ENCODE results near the gene CDC42BPA. TPM values are rescaled to one million over a fixed set of nuclear protein-coding genes. Genes with fewer than 3 reads are reported as not detected.

Gene CDC42BPA
- polyA plus RNA-seq, 1 donor (not counting 4 experiments of a cell fraction or from before 2014, with no cell fraction given), result 9.2 TPM

DNA sequence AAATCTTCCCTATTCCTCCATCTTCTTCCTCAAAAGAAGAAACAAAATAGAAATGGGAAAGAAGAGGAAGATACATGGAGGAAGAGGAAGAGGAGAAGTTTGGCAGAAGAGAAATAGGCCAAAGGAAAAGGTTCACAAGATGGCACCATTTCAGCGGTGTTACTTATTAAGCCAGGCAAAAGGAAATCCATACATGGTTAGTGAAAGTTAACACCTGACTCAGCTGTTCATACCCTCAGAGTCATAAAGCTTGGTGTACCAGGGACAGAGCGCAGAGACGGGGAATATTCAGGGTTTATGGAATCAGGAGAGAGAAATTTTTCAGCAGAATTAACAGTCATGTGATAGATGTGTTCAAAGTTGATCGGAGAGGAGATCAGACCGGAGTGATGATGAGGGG lies 307.6 kb downstream of the CDC42BPA start:
- H3K9ac ChIP-seq (ENCODE audit: control insufficient read depth, extremely low read depth, insufficient read depth, low read length), result no peak overlapping the region
- TF ChIP-seq CTCF (optimal IDR thresholded peaks at IDR 0.05 in 1 of 3, IDR thresholded peaks at IDR 0.05 in 1 of 3, conservative IDR thresholded peaks at IDR 0.05 in 1 of 3; ENCODE audit: extremely low read depth in 1 of 3, insufficient read depth in 2 of 3, low read length in 3 of 3), result no peak
- TF ChIP-seq EZH2 (IDR thresholded peaks at IDR 0.05; ENCODE audit: low read length), result no peak
- no peaks in the 10 kb centered on the region for H3K79me2 ChIP-seq (ENCODE audit: control insufficient read depth, insufficient read depth, low read length)
- peaks cover 2 to 3% of the 10 kb centered on the region in 2 experiments for H3K36me3 ChIP-seq (ENCODE audit: control insufficient read depth in 2 of 2, extremely low read depth in 1 of 2, insufficient read depth in 2 of 2, low read length in 2 of 2)
- H2AFZ ChIP-seq (ENCODE audit: control insufficient read depth, low read length), result no peak overlapping the region
- no peak overlapping the region for H3K4me2 ChIP-seq (ENCODE audit: control insufficient read depth, extremely low read depth, insufficient read depth, low read depth, low read length)
- H3K27me3 ChIP-seq (ENCODE audit: control insufficient read depth, extremely low read depth, insufficient read depth, low read length), result no peaks in the 10 kb centered on the region
- no peak overlapping the region for H3K4me3 ChIP-seq (ENCODE audit: control insufficient read depth in 2 of 3, extremely low read depth in 1 of 3, insufficient read depth in 2 of 3, low read depth in 1 of 3, low read length in 3 of 3)
- dilution Hi-C loops (cut with MboI; ENCODE audit: extremely low pct_ligation_motif_present, low sequenced_read_pairs), result no loop called here
- no peak overlapping the region for H3K27ac ChIP-seq (ENCODE audit: control insufficient read depth, insufficient read depth, low read length)
- FAIRE-seq (no peak), DNase-seq (ENCODE audit: low read depth, low spot score) (no peak)
- no peaks in the 10 kb centered on the region for H3K4me1 ChIP-seq (ENCODE audit: control insufficient read depth, extremely low read depth, insufficient read depth, low read length)
- H3K9me3 ChIP-seq (ENCODE audit: control insufficient read depth, low read depth, low read length), result no peaks in the 10 kb centered on the region
- no peaks in the 10 kb centered on the region for H3K9me1 ChIP-seq (ENCODE audit: control insufficient read depth, extremely low read depth, insufficient read depth, low read length)
- H4K20me1 ChIP-seq (ENCODE audit: control insufficient read depth, extremely low read depth, insufficient read depth, low read length), result no peaks in the 10 kb centered on the region

DNA sequence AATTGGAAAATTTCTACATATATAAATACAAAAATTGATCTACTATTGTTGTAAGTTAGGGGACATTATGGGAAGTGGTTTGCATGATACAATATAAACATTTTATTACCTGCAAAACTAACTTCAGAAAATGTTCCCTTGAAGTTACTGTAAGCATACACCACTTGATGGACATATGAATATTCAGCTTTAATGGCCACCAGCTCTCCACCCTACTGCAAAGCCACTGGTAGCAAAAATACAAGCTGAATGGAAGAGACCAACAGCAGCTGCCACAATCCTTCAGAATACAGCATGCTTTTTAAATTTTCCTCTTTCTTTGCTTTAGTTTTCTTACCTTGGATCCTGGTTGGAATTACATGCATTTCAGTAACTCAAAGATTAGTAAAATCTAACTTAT lies 308.4 kb downstream of the CDC42BPA start:
- DNase-seq (ENCODE audit: low read depth, low spot score), result no peak
- no peak overlapping the region for H3K4me3 ChIP-seq (ENCODE audit: control insufficient read depth in 2 of 3, extremely low read depth in 1 of 3, insufficient read depth in 2 of 3, low read depth in 1 of 3, low read length in 3 of 3)
- TF ChIP-seq EZH2 (IDR thresholded peaks at IDR 0.05; ENCODE audit: low read length) (no peak), CTCF (optimal IDR thresholded peaks at IDR 0.05 in 1 of 3, IDR thresholded peaks at IDR 0.05 in 1 of 3, conservative IDR thresholded peaks at IDR 0.05 in 1 of 3; ENCODE audit: extremely low read depth in 1 of 3, insufficient read depth in 2 of 3, low read length in 3 of 3) (no peak)
- no peak overlapping the region for H3K27ac ChIP-seq (ENCODE audit: control insufficient read depth, insufficient read depth, low read length)
- H3K27me3 ChIP-seq (ENCODE audit: control insufficient read depth, extremely low read depth, insufficient read depth, low read length), result no peaks in the 10 kb centered on the region
- H3K4me2 ChIP-seq (ENCODE audit: control insufficient read depth, extremely low read depth, insufficient read depth, low read depth, low read length), result no peak overlapping the region
- H3K9me3 ChIP-seq (ENCODE audit: control insufficient read depth, low read depth, low read length), result no peaks in the 10 kb centered on the region
- H3K36me3 ChIP-seq (ENCODE audit: control insufficient read depth in 2 of 2, extremely low read depth in 1 of 2, insufficient read depth in 2 of 2, low read length in 2 of 2), result peaks cover 0 to 2% of the 10 kb centered on the region in 2 experiments
- no peak overlapping the region for H3K9ac ChIP-seq (ENCODE audit: control insufficient read depth, extremely low read depth, insufficient read depth, low read length)
- no peaks in the 10 kb centered on the region for H3K79me2 ChIP-seq (ENCODE audit: control insufficient read depth, insufficient read depth, low read length)
- no peaks in the 10 kb centered on the region for H3K4me1 ChIP-seq (ENCODE audit: control insufficient read depth, extremely low read depth, insufficient read depth, low read length)
- H2AFZ ChIP-seq (ENCODE audit: control insufficient read depth, low read length), result no peak overlapping the region
- H4K20me1 ChIP-seq (ENCODE audit: control insufficient read depth, extremely low read depth, insufficient read depth, low read length), result no peaks in the 10 kb centered on the region
- no peak for FAIRE-seq
- H3K9me1 ChIP-seq (ENCODE audit: control insufficient read depth, extremely low read depth, insufficient read depth, low read length), result no peaks in the 10 kb centered on the region
- dilution Hi-C loops (cut with MboI; ENCODE audit: extremely low pct_ligation_motif_present, low sequenced_read_pairs), result no loop called here
